Sigmoid colon (tissue), 4 donors: Measurements from ENCODE around the gene APLP2.

Source experiments
- CTCF ChIP-seq, 4 experiments: fragments of 450-650 bp in 3 of 4; fragments of 200-600 bp in 1 of 4; IDR thresholded peaks; one replicate each; pipeline ENCODE4 v1.5.1; 2016 to 2019; ENCODE audit warnings: antibody characterized with exemption in 4 of 4, mild to moderate bottlenecking in 3 of 4, moderate library complexity in 2 of 4
- POLR2A ChIP-seq, 2 donors: fragments of 450-650 bp; IDR thresholded peaks; one replicate each; pipeline ENCODE4 v1.6.1; 2016; ENCODE audit warnings: antibody characterized with exemption in 2 of 2, mild to moderate bottlenecking in 2 of 2, moderate library complexity in 2 of 2
- POLR2AphosphoS5 ChIP-seq, 4 donors: sonication (generic); formaldehyde crosslinking; IDR thresholded peaks; one replicate each; pipeline ENCODE4 v1.6.1; 2017; ENCODE audit warnings: antibody characterized with exemption in 4 of 4

GRCh38 chr11:130064596-130064995 is 5.1 kb upstream of the APLP2 start:
- TF ChIP-seq CTCF (IDR thresholded peaks at IDR 0.05) (no peak), POLR2A (IDR thresholded peaks at IDR 0.05) (no peak), POLR2AphosphoS5 (IDR thresholded peaks at IDR 0.05) (no peak)
